Stomach (tissue), 9 donors: Measurements from ENCODE around the gene ENKD1. TPM values are rescaled to one million over a fixed set of nuclear protein-coding genes. Genes with fewer than 3 reads are reported as not detected.

Experiments used
- DNase-seq, 2 donors: peaks; one replicate each; pipeline versions ENCODE4 v3.0.0 to v3.0.0-alpha.2; 2013 to 2019
- H3K27ac ChIP-seq, 5 donors: fragments of 200-600 bp in 4 of 5; sonication (generic) in 4 of 5; one replicate each; pipeline ENCODE4 v1.5.1; 2013 to 2019; ENCODE audit warnings: mild to moderate bottlenecking in 1 of 5, moderate library complexity in 1 of 5
- H3K27me3 ChIP-seq, 3 donors: fragments of 200-600 bp; sonication (generic); one replicate each; pipeline ENCODE4 v1.5.1; 2017 to 2019; ENCODE audit warnings: mixed run types in 1 of 3
- H3K36me3 ChIP-seq, 4 donors: fragments of 200-600 bp; sonication (generic); 1 replicate in 3 of 4; 2 replicates in 1 of 4; pipeline ENCODE4 v1.5.1; 2016 to 2019
- H3K4me1 ChIP-seq, 4 donors: fragments of 200-600 bp; sonication (generic); one replicate each; pipeline ENCODE4 v1.5.1; 2016 to 2019
- H3K4me3 ChIP-seq, 4 donors: fragments of 200-600 bp; sonication (generic) in 3 of 4; one replicate each; pipeline ENCODE4 v1.5.1; 2016 to 2019; ENCODE audit warnings: mild to moderate bottlenecking in 1 of 4
- H3K9me3 ChIP-seq, 4 donors: fragments of 200-600 bp; sonication (generic); one replicate each; pipeline ENCODE4 v1.5.1; 2016 to 2019
- CTCF ChIP-seq, 7 experiments: fragments of 450-650 bp in 4 of 7; fragments of 200-600 bp in 3 of 7; sonication (generic) in 3 of 7; IDR thresholded peaks; one replicate each; pipeline ENCODE4 v1.5.1; 2016 to 2019; ENCODE audit warnings: antibody characterized with exemption in 7 of 7, control low read depth in 2 of 7, mild to moderate bottlenecking in 1 of 7
- EP300 ChIP-seq: sonication (generic); formaldehyde crosslinking; IDR thresholded peaks from one replicate; pipeline ENCODE4 v1.6.1; 2017; ENCODE audit warnings: antibody characterized with exemption
- POLR2A ChIP-seq, 4 donors: fragments of 450-650 bp; IDR thresholded peaks; one replicate each; pipeline ENCODE4 v1.6.1; 2016; ENCODE audit warnings: antibody characterized with exemption in 4 of 4, control low read depth in 2 of 4, mild to moderate bottlenecking in 1 of 4, moderate library complexity in 1 of 4
- POLR2AphosphoS5 ChIP-seq, 3 donors: sonication (generic); formaldehyde crosslinking; IDR thresholded peaks; one replicate each; pipeline ENCODE4 v1.6.1; 2016; ENCODE audit warnings: antibody characterized with exemption in 3 of 3
- WGBS, 5 donors: extraction: QIAGEN DNeasy Blood & Tissue Kit in 3 of 5; methylation state at CpG; one replicate each; pipeline versions ENCODE4 v1.1.5 to v1.1.7; 2013 to 2018; 5-methylcytosine and 5-hydroxymethylcytosine counted together
- intact Hi-C: fragments of 100-400 bp; cut with DNase I; formaldehyde crosslinking; loops from one replicate; pipeline ENCODE4 v1.15.1; 2023; ENCODE audit warnings: low total_unique reads
- polyA plus RNA-seq, 3 donors: library from polyadenylated mRNA; stranded (reverse); fragments of 200-250 nt; gene quantifications; one replicate each; pipeline ENCODE4 v1.2.3, GENCODE V29; 2013
- total RNA-seq, 5 donors: library from RNA; depleted of rRNA; stranded (reverse); fragments of >200 nt; gene quantifications; one replicate each; pipeline versions ENCODE4 v1.1.0 to v1.2.3, GENCODE V29; 2014 to 2016
- donor health status: healthy with polysubstance abuse.
- donor health status: Bipolar disorder and iron deficiency.
- donor health status: healthy.

Gene ENKD1
- total and polyA plus RNA-seq, 8 donors = 5.8 to 113 (median 20.1) TPM

DNA sequence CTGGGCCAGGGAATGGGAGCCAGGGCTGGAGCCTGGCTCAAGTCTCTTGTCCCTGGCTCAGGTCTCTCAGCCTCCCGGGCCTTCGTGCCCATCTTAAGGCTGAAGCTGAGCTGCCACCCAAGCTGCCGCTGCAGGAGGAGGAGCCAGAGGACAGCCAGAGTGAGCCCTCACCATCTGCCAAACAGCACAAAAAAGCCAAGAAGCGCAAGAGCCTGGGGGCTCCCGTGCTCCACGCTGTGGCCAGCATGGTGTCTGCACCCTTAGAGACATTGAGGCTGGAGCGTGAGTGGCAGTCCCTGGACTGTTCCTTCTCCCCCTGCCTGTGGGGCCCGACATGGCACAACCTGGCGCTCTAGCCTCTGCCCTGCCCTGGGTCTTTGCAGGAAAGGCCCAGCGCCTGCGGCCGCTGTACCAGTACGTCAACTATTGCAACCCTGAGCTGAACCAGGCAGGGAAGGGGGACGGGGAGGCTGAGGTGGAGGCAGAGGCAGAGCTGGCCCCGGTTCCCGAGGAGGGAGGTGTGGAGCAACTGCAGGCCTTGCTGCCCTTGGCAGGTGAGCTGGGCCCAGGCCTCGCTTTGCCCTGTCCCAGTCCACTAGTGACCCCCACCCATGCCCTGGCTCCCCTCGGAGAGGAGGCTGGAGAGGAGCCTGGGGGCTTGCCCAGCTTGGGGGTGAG, 1.4 kb upstream of the ENKD1 start:
- H3K27ac ChIP-seq = peak overlapping the region; percentile 34 to 93 (median 87)
- H3K36me3 ChIP-seq = peaks cover 6 to 19% (median 10%) of the 10 kb centered on the region in 4 donors

GRCh38 chr16:67667453-67667816, 885 bp upstream of the ENKD1 start:
- Histone ChIP-seq H3K9me3 (no peaks in the 10 kb centered on the region), H3K4me1 (peaks cover 24 to 46% (median 38%) of the 10 kb centered on the region in 4 donors), H3K4me3 (peak overlapping the region; percentile 84 to 96 (median 90)), H3K36me3 (peaks cover 9 to 23% (median 13%) of the 10 kb centered on the region in 4 donors), H3K27ac (peak overlapping the region; percentile 34 to 93 (median 87)), H3K27me3 (no peaks in the 10 kb centered on the region)
- intact Hi-C loops = no loop called here
- 38 to 58% (median 52%) methylated on average over 6 to 10 of the region's 10 CpGs for WGBS, 5 donors
- TF ChIP-seq CTCF (IDR thresholded peaks at IDR 0.05) (no peak), POLR2A (IDR thresholded peaks at IDR 0.05) (no peak), POLR2AphosphoS5 (IDR thresholded peaks at IDR 0.05) (no peak), EP300 (no peak)
- DNase-seq = no peak

More for the DNA sequence above, 1.4 kb upstream of the ENKD1 start:
- 9 to 20% (median 17%) methylated on average over 4 to 18 of the region's 18 CpGs for WGBS, 5 donors
- peak overlapping the region; percentile 84 to 96 (median 90) for H3K4me3 ChIP-seq
- DNase-seq = peak; percentile 88 to 96
- TF ChIP-seq EP300 = no peak
- no peak for TF ChIP-seq POLR2A (IDR thresholded peaks at IDR 0.05)
- peak in 5 of 7 experiments; percentile 81 to 98 (median 87) for TF ChIP-seq CTCF (IDR thresholded peaks at IDR 0.05)
- peak in 2 of 3 donors; percentile 34 to 88 for TF ChIP-seq POLR2AphosphoS5 (IDR thresholded peaks at IDR 0.05)
- no peaks in the 10 kb centered on the region for H3K9me3 ChIP-seq
- H3K27me3 ChIP-seq = no peaks in the 10 kb centered on the region
- H3K4me1 ChIP-seq = peaks cover 26 to 48% (median 43%) of the 10 kb centered on the region in 4 donors
- intact Hi-C loops = no loop called here

- peak in 1 of 2 donors; percentile 71 for DNase-seq
Observed at GRCh38 chr16:67666032-67666551, 458 bp downstream of the ENKD1 start.

More at GRCh38 chr16:67666032-67666551, 458 bp downstream of the ENKD1 start:
- Histone ChIP-seq H3K27me3 (no peaks in the 10 kb centered on the region), H3K9me3 (no peaks in the 10 kb centered on the region), H3K36me3 (peaks cover 9 to 23% (median 15%) of the 10 kb centered on the region in 4 donors), H3K4me1 (peaks cover 32 to 49% (median 43%) of the 10 kb centered on the region in 4 donors), H3K27ac (peak overlapping the region in 4 of 5 donors; percentile 82 to 93 (median 88)), H3K4me3 (peak overlapping the region; percentile 84 to 96 (median 90))
- intact Hi-C loops = no loop called here
- 0 to 3% (median 1%) methylated on average over 7 to 46 of the region's 46 CpGs for WGBS, 5 donors
- no peak for TF ChIP-seq POLR2AphosphoS5 (IDR thresholded peaks at IDR 0.05)
- no peak for TF ChIP-seq EP300
- no peak for TF ChIP-seq CTCF (IDR thresholded peaks at IDR 0.05)
- no peak for TF ChIP-seq POLR2A (IDR thresholded peaks at IDR 0.05)
